Keratinocyte (primary cell): ENCODE measurements around the gene L3MBTL3. TPM values are rescaled to one million over a fixed set of nuclear protein-coding genes. Genes with fewer than 3 reads are reported as not detected.
A peak's percentile ranks its signal among the peaks of the same experiment; 100 is the strongest.
"Not testable (repeated sequence)": the region's sequence is repeated elsewhere in the genome, so short reads cannot be mapped to it uniquely, and the experiment has no call there.

ENCODE experiments used
- DNase-seq: peaks from one replicate; pipeline ENCODE4 v3.0.0-alpha.2; 2011; ENCODE audit warnings: low read depth, missing footprints, low spot score
- FAIRE-seq: peaks from 2 replicates; lab custom pipeline; 2011; peaks lifted over from hg19 to GRCh38; lab: Jason Lieb, UNC
- H2AFZ ChIP-seq: 2 replicates; pipeline ENCODE4 v1.6.0; 2012; ENCODE audit warnings: low read length, control low read depth, inconsistent platforms; ENCODE audit not compliant: control insufficient read depth
- H3K27ac ChIP-seq: 2 replicates; pipeline ENCODE4 v1.5.1; 2011; ENCODE audit warnings: low read length; ENCODE audit not compliant: control insufficient read depth, insufficient read depth
- H3K27me3 ChIP-seq: 3 replicates; pipeline ENCODE4 v1.6.0; 2011; ENCODE audit warnings: low read length; ENCODE audit not compliant: control insufficient read depth, insufficient read depth; ENCODE audit errors: extremely low read depth
- H3K36me3 ChIP-seq, 2 experiments: 2 replicates in 1 of 2; 3 replicates in 1 of 2; pipeline ENCODE4 v1.5.1; 2011; ENCODE audit warnings: low read length in 2 of 2, mild to moderate bottlenecking in 1 of 2; ENCODE audit not compliant: control insufficient read depth in 2 of 2, insufficient read depth in 2 of 2; ENCODE audit errors: extremely low read depth in 1 of 2
- H3K4me1 ChIP-seq: 3 replicates; pipeline ENCODE4 v1.5.1; 2011; ENCODE audit warnings: low read length; ENCODE audit not compliant: control insufficient read depth, insufficient read depth; ENCODE audit errors: extremely low read depth
- H3K4me2 ChIP-seq: 3 replicates; pipeline ENCODE4 v1.6.0; 2011; ENCODE audit warnings: low read depth, low read length; ENCODE audit not compliant: control insufficient read depth, insufficient read depth; ENCODE audit errors: extremely low read depth
- H3K4me3 ChIP-seq, 3 experiments: fragments of 200-600 bp in 1 of 3; sonication (generic) in 1 of 3; 2 replicates in 2 of 3; 3 replicates in 1 of 3; pipeline ENCODE4 v1.5.1; 2011 to 2016; ENCODE audit warnings: low read length in 3 of 3, mild to moderate bottlenecking in 3 of 3, control low read depth in 2 of 3, inconsistent platforms in 1 of 3, low read depth in 1 of 3, mixed read lengths in 1 of 3, mixed run types in 1 of 3, moderate library complexity in 1 of 3; ENCODE audit not compliant: control insufficient read depth in 2 of 3, insufficient read depth in 2 of 3; ENCODE audit errors: extremely low read depth in 1 of 3
- H3K79me2 ChIP-seq: 2 replicates; pipeline ENCODE4 v1.6.0; 2012; ENCODE audit warnings: low read length; ENCODE audit not compliant: control insufficient read depth, insufficient read depth
- H3K9ac ChIP-seq: 3 replicates; pipeline ENCODE4 v1.6.0; 2011; ENCODE audit warnings: low read length; ENCODE audit not compliant: control insufficient read depth, insufficient read depth; ENCODE audit errors: extremely low read depth
- H3K9me1 ChIP-seq: 3 replicates; pipeline ENCODE4 v1.6.0; 2011; ENCODE audit warnings: low read length; ENCODE audit not compliant: control insufficient read depth, insufficient read depth; ENCODE audit errors: extremely low read depth
- H3K9me3 ChIP-seq: 2 replicates; pipeline ENCODE4 v1.5.1; 2012; ENCODE audit warnings: low read depth, low read length; ENCODE audit not compliant: control insufficient read depth
- H4K20me1 ChIP-seq: 3 replicates; pipeline ENCODE4 v1.6.0; 2011; ENCODE audit warnings: low read length; ENCODE audit not compliant: control insufficient read depth, insufficient read depth; ENCODE audit errors: extremely low read depth
- EZH2 ChIP-seq: IDR thresholded peaks from one replicate; pipeline ENCODE4 v1.6.1; 2012; ENCODE audit warnings: inconsistent platforms, mild to moderate bottlenecking, low read length, moderate library complexity
- dilution Hi-C: fragments of 300-500 bp; cut with MboI; formaldehyde crosslinking; loops from one replicate; pipeline ENCODE4 v1.7.0; 2020; ENCODE audit warnings: low sequenced_read_pairs; ENCODE audit not compliant: extremely low pct_ligation_motif_present
- polyA plus RNA-seq, 5 experiments: library from polyadenylated mRNA; depleted of rRNA in 3 of 5; stranded (reverse) in 3 of 5; stranded (forward) in 1 of 5; unstranded in 1 of 5; fragments of >200 nt; gene quantifications; 1 replicate in 1 of 5; 2 replicates in 3 of 5; 3 replicates in 1 of 5; pipeline versions ENCODE4 v1.2.1 to v1.2.3, GENCODE V29; 2011 to 2012; ENCODE audit warnings: missing spikeins in 2 of 5, low read depth in 1 of 5, low replicate concordance in 1 of 5
- TF ChIP-seq, protein P1 (sequence below), 3 experiments: IDR thresholded peaks in 1 of 3; conservative IDR thresholded peaks in 1 of 3; optimal IDR thresholded peaks in 1 of 3; 2 replicates in 2 of 3; 3 replicates in 1 of 3; pipeline versions ENCODE3 to v1.5.1; 2011; ENCODE audit warnings: low read length in 3 of 3, mild to moderate bottlenecking in 3 of 3, moderate library complexity in 2 of 3, control low read depth in 1 of 3, inconsistent platforms in 1 of 3; ENCODE audit not compliant: insufficient read depth in 2 of 3; ENCODE audit errors: extremely low read depth in 1 of 3

L3MBTL3 gene
- polyA plus RNA-seq, 1 donor (not counting 4 experiments of a cell fraction or from before 2014, with no cell fraction given) = 16.6 TPM

DNA sequence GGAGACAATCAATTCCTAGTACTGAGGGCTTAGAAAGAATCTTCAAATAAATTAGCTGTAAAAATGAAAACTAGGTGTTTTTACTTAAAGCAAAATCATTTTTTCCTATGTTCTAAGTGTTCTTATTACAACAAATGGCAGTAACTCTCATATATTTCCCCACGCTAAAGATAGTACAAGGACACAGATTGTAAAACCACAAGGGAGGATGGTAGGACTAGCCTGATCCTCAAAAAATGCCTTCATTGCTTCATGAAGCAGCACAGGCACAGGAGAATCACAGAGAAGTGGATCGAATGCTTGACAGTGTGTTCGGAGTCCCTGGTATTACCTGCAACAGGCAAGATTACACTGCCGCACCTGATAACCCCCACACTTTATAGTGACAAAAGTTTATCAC is 145.9 kb downstream of the L3MBTL3 start:
- dilution Hi-C loops = no loop called here
- Histone ChIP-seq H3K27ac (no peak overlapping the region), H3K9me1 (no peaks in the 10 kb centered on the region), H2AFZ (no peak overlapping the region), H3K4me2 (no peak overlapping the region), H3K4me3 (no peak overlapping the region), H3K36me3 (no peaks in the 10 kb centered on the region), H4K20me1 (peaks cover 2% of the 10 kb centered on the region), H3K4me1 (no peaks in the 10 kb centered on the region), H3K27me3 (no peaks in the 10 kb centered on the region), H3K9me3 (no peaks in the 10 kb centered on the region), H3K79me2 (no peaks in the 10 kb centered on the region), H3K9ac (no peak overlapping the region)
- DNase-seq = no peak
- FAIRE-seq = no peak
- TF ChIP-seq EZH2 = no peak
- TF ChIP-seq, protein P1, sequence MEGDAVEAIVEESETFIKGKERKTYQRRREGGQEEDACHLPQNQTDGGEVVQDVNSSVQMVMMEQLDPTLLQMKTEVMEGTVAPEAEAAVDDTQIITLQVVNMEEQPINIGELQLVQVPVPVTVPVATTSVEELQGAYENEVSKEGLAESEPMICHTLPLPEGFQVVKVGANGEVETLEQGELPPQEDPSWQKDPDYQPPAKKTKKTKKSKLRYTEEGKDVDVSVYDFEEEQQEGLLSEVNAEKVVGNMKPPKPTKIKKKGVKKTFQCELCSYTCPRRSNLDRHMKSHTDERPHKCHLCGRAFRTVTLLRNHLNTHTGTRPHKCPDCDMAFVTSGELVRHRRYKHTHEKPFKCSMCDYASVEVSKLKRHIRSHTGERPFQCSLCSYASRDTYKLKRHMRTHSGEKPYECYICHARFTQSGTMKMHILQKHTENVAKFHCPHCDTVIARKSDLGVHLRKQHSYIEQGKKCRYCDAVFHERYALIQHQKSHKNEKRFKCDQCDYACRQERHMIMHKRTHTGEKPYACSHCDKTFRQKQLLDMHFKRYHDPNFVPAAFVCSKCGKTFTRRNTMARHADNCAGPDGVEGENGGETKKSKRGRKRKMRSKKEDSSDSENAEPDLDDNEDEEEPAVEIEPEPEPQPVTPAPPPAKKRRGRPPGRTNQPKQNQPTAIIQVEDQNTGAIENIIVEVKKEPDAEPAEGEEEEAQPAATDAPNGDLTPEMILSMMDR (optimal IDR thresholded peaks at IDR 0.05 in 1 of 3, IDR thresholded peaks at IDR 0.05 in 1 of 3, conservative IDR thresholded peaks at IDR 0.05 in 1 of 3; ENCODE audit: extremely low read depth in 1 of 3, insufficient read depth in 2 of 3, low read length in 3 of 3) = no peak

DNA sequence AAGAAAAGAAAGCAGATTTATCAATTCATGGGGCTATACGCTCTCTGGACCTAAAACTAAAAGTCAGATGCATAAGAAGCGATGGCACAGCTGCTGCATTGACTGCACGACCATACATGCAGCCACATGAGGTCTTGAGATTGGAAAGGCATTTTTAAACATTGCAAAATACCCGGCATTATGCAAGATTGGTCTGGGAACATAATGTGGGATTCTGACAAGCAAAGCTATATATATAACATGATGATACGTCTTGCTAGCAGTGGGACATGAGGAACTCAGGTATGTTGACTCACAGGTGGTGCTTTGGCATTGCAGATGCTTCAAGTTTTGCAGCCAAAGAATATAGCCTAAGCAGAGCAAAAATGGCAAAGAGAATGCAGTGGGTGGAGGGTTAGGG is 149.3 kb downstream of the L3MBTL3 start:
- FAIRE-seq = no peak

DNA sequence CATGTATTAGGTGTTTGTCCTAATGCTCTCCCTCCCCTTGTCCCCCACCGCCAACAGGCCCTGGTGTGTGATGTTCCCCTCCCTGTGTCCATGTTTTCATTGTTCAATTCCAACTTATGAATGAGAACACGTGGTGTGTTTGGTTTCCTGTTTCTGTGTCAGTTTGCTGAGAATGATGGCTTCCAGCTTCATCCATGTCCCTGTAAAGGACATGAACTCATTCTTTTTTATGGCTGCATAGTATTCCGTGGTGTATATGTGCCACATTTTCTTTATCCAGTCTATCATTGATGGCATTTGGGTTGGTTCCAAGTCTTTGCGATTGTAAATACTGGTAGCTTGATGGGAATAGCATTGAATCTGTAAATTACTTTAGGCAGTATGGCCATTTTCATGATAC is 151.8 kb downstream of the L3MBTL3 start:
- H3K4me3 ChIP-seq, H3K79me2 ChIP-seq, H3K9me1 ChIP-seq, H3K9me3 ChIP-seq, H3K4me1 ChIP-seq, H4K20me1 ChIP-seq, H2AFZ ChIP-seq, H3K27ac ChIP-seq, FAIRE-seq, H3K36me3 ChIP-seq, dilution Hi-C loops, H3K27me3 ChIP-seq, DNase-seq, H3K9ac ChIP-seq, H3K4me2 ChIP-seq: not testable (repeated sequence)

More for the DNA sequence above, 149.3 kb downstream of the L3MBTL3 start:
- H3K9me1 ChIP-seq = no peaks in the 10 kb centered on the region
- no peak overlapping the region for H3K27ac ChIP-seq
- no peaks in the 10 kb centered on the region for H3K79me2 ChIP-seq
- dilution Hi-C loops = no loop called here
- peaks cover 2% of the 10 kb centered on the region for H4K20me1 ChIP-seq
- H3K9me3 ChIP-seq = no peaks in the 10 kb centered on the region
- DNase-seq = peak; percentile 32
- H3K9ac ChIP-seq = no peak overlapping the region
- no peak overlapping the region for H3K4me2 ChIP-seq
- H3K27me3 ChIP-seq = no peaks in the 10 kb centered on the region
- no peak overlapping the region for H3K4me3 ChIP-seq
- TF ChIP-seq, protein P1 (optimal IDR thresholded peaks at IDR 0.05 in 1 of 3, IDR thresholded peaks at IDR 0.05 in 1 of 3, conservative IDR thresholded peaks at IDR 0.05 in 1 of 3; ENCODE audit: extremely low read depth in 1 of 3, insufficient read depth in 2 of 3, low read length in 3 of 3) = no peak
- no peak for TF ChIP-seq EZH2
- H3K36me3 ChIP-seq = no peaks in the 10 kb centered on the region
- no peak overlapping the region for H2AFZ ChIP-seq
- no peaks in the 10 kb centered on the region for H3K4me1 ChIP-seq

DNA sequence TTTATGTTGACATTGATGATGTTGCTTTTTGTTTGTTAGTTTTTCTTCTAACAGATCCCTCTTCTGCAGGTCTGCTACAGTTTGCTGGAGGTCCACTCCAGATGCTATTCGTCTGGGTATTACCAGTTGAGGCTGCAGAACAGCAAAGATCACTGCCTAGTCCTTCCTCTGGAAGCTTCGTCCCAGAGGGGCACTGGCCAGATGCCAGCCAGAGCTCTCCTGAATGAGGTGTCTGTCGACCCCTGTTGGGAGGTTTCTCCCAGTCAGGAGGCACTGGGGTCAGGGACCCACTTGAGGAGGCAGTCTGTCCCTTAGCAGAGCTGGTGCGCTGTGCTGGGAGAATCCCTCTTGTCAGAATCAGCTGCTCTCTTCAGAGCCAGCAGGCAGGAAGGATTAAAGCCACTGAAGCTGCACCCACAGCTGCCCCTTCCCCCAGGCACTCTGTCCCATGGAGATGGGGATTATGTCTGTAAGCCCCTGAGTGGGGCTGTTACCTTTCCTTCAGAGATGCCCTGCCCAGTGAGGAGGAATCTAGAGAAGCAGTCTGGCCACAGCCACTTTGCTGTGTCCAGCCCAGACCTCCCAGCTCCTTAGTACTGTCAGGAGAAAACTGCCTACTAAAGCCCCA is 155.1 kb downstream of the L3MBTL3 start:
- H3K4me1 ChIP-seq, H3K27me3 ChIP-seq, FAIRE-seq, H3K9ac ChIP-seq, H4K20me1 ChIP-seq, DNase-seq, H2AFZ ChIP-seq, H3K36me3 ChIP-seq, H3K27ac ChIP-seq, H3K9me3 ChIP-seq, dilution Hi-C loops, H3K4me2 ChIP-seq, H3K4me3 ChIP-seq, H3K9me1 ChIP-seq, H3K79me2 ChIP-seq: not testable (repeated sequence)
